NCI-H446 (cell line): ENCODE data around the gene SEC14L3.

Experiments used
- DNase-seq, 2 experiments: peaks; one replicate each; lab custom pipeline; 2025; lab: John Stamatoyannopoulos, UW

The SEC14L3 gene

DNA sequence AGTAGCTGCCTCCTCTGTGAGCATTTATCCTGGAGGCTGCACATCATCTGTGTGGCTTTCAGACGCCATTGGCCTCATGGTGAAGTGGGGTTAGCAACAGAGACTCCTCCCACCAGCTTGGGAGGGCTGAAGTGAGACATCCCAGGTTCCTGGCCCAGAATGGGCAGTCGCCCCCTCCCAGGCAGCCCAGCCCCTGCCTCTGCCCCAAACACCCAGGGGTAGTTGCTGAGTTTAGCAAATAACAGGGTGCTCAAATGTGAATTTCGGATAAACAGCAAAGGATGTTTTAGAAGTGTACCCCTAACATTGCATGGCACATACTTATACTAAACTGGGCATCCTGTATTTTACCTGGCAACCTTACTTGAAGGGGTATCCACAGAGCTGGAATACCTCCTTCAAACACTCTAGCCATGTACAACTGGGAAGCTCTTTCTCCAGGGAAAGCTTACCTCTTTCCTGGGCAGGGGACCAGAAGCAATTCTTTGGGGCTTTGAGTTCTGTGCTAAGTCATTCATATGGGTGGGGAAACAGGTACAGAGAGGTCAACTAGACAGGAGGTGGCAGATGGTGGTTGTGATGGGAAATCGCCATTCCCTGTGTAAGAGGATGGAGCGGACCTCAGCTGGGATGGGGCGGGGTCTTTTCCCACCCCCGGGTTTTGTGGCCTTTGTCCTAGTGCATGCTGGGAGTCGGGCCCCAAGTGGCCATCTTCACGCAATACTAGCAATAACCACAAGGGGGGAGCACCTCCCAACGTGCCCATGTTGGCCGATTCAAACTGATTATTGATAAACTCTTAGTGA is 27.0 kb downstream of the SEC14L3 start:
- peak; percentile 19 to 77 for DNase-seq

DNA sequence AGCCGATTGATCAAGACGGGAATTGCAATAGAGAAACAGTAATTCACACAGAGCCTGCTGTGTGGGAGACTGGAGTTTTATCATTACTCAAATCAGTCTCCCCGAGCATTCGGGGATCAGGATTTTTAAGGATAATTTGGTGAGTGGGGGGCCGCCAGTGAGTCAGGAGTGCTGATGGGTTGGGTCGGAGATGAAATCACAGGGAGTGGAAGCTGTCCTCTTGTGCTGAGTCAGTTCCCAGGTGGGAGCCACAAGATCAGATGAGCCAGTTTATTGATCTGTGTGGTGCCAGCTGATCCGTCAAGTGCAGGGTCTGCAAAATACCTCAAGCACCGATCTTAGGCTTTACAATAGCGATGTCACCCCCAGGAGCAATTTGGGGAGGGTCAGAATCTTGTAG is 30.7 kb downstream of the SEC14L3 start:
- DNase-seq, result no peak

DNA sequence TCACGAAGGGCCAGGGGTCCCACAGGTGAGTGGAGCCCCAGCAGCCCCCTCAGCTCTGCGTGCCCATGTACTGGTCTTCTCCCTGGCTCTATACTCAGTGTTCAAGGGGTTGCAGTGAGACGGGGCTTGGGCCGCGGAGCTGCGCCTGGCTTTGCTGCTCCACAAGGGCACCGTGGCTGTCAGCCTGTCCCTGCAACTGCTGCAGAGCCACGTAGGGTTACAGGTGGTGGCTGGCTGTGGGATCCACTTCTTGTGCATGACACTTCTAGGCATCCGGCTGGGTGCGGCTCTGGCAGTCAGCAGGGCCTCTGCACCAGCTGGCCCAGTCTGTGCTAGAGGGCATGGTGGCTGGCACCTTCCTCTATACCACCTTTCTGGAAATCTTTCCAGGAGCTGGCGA is 32.0 kb downstream of the SEC14L3 start:
- no peak for DNase-seq

DNA sequence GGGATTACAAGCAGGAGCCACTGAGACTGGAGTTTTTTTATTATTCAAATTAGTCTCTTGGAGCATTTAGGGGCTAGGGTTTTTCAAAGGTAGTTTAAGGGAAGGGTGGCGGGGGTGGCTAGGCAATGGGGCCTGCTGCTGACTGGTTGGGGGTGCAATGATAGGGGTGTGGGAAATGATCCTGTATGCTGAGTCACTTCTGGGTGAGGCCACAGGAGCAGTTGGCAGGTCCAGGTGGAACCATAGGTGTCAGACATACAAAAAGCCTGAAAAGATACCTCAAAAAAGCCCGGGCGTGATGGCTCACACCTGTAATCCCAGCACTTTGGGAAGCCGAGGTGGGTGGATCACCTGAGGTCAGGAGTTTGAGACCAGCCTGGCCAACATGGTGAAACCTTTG is 32.6 kb downstream of the SEC14L3 start:
- no peak for DNase-seq

DNA sequence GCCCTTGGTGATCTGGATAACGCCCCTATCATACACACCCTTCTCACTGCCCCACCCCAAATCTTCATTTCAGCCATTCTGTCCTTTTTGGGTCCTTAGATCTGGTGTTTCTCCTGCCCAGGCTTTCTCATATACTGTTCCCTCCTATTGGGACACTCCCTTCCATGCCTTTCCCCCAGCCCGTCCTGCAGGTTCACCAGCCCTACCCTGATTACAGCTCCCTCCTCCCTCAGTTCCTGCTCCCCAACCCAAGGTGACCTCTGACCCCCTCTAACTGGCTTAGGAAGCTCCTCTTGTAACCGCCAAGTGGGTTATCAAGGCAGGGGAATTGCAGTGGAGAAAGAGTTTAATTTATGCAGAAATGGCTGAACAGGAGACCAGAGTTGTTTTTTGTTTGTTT is 33.3 kb downstream of the SEC14L3 start:
- DNase-seq, result no peak

DNA sequence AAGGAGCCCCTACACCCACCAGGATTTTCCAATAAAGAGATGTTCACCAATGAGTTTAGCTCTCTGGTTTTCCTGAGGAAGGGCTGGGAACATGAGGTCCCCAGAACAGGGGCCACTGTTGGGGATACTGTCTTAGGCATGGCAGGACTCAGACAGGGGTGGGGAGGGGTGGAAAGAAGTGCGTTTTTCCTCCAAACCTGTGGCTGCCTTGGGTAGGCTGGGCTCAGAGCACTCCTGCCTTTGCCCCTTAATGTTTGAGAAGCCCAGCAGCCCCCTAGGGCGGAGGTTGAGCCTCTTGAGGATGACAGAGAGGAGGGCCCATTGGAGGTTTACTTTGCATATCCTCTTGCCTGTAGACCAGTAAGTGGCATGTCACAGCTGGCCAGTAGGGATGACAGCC is 35.6 kb downstream of the SEC14L3 start:
- DNase-seq, result no peak

DNA sequence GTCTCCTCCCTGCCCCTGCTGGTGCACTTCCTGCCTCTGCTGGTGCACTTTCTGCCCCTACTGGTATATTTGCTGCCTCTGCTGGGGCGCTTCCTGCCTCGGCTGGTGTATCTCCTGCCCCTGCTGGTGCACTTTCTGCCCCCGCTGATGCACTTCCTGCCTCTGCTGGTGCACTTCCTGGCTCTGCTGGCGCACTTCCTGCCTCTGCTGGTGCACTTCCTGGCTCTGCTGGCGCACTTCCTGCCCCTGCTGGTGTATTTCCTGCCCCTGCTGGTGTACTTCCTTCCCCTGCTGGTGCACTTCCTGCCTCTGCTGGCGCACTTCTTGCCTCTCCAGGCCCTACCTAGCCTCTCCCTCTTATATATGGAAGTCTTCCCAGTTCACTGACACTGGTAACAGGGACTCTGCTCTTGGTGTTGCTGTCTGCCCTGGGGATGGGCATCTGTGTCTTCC is 36.1 kb downstream of the SEC14L3 start:
- no peak for DNase-seq

DNA sequence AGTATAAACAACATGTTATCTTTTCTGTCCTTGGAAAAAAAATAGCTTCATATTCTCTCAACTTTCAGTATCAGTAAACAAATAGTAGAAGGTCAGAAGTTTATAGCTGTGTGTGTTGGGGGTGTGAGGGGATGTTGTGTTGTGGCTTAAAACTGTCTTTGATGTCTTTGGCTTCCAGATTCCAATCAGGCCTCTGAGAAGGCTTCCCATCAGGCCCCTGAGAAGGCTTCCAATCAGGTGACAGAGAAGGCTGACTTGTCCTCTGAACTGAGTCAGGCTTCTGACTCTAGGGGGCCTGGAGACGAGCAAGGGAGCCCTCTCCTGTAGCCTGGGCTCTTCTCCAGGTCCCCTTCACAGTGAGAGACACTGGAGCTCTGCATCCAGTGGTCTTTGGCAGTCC is 37.0 kb downstream of the SEC14L3 start:
- no peak for DNase-seq

DNA sequence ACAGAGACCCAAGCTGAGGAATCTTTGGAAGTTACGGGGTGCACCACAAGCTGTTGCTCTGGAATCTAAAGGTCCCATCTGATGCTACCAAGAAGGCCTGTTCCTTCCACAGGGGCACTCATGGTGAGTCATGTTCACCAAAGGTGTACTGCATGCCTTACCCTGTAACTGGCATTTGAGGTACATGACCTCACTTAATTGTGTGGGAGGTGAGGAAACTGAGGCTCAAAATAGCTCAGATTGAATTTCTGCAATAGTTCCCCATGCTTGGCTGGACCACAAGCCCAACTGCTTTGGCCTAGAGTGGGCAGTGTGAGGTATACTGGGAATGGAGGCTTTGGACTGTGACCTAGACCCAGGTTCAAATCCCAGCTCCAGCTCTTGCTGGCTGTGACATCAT is 38.0 kb downstream of the SEC14L3 start:
- no peak for DNase-seq

DNA sequence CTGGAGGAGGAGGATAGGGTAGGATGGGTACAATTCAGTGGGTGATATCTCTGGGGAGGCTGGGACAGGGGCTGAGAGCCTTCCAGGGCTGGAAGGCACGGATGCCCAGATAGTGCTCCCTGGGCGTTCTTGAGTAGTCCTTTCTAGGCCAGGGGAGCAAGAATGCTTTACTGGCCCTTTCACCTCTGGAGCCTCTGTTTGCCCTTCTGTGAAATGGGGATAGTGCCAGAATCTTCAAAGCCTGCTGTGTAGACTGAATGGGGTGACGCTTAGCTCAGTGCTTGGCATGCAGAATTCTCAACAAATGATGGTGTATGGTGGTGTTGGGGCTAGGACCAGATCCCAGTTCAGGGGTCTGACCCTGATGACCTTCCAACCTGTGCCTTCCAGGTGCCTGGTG is 38.6 kb downstream of the SEC14L3 start:
- DNase-seq, result no peak

DNA sequence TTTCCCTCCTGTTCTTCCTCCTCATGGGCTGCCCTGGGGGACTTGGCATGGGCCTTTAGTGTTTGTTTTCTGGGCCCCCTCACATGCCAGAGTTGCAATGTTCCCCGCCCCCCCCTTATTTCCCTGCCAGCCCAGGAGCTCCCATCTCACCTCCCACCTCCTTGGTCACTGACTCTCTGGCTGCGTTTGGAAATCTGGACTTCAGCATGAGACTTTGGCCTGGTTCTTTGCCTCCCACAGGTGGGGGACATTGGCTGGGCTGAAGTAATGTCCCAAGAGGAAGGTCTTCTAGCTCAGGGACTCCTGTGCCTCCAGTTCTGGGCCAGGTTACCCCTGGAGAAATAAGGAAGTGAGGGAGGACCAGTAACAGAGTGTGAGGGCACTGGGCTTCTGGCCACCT is 39.3 kb downstream of the SEC14L3 start:
- no peak for DNase-seq

DNA sequence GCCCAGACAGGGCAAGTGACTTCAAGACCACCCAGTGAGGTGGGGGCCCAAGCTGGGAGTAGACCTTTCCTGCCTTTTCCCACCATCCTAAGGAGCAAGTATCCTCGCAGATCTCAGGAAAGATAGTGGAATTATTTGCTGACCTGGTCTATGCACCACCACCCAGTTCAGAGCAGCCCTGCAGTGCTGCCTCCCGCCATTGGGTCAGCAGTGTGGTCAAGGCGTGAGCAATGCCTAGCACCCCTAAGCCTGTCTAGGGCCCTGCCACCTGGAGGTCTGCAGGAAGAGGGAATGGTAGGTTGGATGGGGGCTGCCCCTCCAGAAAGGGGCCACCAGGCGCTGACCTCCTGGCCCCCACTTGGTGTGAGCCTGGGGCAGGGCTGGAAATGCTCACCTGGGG is 39.7 kb downstream of the SEC14L3 start:
- DNase-seq, result no peak

DNA sequence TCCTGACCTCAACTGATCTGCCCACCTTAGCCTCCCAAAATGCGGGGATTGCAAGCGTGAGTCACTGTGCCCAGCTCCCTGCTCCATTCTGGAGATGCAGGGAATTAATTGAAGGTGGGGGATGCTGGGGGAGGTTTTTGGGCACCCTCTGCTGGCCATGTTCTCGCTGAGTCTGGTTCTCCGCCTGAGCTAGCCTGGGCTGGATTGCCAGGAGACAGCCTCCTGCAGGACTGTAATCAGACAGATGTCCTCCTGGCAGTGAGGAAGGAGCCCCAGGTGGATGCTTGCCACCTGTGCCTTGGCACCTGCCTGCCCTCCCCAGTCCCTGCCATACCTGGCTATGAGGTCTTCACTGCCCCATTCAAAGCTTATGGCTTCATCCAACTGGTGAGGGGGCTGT is 40.9 kb downstream of the SEC14L3 start:
- DNase-seq, result no peak

DNA sequence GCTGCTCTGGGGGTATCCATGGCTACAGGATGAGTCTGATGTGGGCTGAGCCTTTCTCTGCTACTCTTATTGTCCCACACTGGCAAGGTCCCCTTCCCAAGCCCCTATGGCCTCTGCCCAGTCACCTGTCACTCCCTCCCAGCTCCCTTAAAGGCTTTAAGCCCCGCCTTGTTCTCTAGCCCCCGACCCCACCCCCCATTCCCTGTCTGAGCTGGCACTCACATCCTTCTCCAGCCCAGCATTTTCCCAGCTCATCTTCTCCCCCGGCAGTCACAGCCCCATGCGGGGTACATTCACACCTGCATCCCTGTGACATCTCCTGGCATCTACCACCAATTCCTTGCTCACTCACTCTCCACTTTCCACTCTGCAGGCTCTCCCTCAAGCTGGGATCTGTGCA is 41.9 kb downstream of the SEC14L3 start:
- no peak for DNase-seq

DNA sequence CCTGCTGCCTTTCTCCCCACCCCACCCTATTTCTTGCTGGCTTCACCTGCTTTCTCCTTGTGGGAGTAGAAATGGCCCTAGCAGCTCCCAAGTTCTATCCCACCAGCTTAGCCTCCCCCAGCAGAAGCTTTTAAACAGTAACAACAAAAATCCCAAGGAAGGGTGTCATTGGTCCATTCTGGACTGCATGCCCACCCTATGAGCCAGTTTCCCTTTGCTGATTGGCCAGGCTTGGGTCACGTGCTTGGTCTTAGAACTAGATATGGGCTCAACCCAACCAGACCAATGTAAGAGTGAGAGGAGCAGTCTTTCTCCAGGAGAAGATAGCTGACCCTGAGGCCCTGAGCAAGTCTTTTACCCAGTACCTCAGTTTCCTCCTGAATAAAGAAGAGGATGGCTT is 43.9 kb downstream of the SEC14L3 start:
- DNase-seq, result no peak

DNA sequence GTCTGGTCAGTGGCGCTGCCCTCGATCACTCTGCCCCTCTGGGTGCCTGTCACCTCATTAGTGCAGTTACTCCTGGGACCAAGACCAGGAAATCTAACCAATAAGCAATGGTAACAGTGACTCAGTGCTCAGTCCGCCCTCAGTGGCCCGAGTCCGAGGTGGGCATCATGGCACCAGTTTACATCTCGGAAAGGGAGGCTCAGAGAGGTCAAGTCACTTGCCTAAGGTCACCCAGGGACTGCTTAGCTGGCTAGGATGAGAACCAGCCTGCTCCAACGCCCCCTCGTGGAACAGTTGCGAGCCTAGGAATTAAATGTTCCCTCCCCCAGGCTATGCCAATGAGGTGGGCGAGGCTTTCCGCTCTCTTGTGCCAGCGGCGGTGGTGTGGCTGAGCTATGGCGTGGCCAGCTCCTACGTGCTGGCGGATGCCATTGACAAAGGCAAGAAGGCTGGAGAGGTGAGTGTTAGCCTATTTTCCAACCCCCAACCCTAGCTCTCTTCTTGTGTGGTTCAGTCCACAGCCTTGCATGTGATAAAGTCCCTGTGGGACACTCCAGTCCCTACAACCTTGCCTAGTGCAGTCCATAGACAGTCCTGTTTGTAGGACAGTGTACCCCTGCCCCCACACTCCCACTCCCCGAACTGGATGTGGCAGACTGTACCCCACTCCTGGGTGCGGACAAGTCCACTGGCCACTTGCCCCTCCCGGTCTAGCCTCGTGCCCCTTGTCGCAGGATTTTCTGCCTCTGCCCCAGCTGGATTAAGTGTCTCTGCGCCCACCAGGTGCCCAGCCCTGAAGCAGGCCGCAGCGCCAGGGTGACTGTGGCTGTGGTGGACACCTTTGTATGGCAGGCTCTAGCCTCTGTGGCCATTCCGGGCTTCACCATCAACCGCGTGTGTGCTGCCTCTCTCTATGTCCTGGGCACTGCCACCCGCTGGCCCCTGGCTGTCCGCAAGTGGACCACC is 45.1 kb downstream of the SEC14L3 start:
- peak; percentile 19 to 69 for DNase-seq

DNA sequence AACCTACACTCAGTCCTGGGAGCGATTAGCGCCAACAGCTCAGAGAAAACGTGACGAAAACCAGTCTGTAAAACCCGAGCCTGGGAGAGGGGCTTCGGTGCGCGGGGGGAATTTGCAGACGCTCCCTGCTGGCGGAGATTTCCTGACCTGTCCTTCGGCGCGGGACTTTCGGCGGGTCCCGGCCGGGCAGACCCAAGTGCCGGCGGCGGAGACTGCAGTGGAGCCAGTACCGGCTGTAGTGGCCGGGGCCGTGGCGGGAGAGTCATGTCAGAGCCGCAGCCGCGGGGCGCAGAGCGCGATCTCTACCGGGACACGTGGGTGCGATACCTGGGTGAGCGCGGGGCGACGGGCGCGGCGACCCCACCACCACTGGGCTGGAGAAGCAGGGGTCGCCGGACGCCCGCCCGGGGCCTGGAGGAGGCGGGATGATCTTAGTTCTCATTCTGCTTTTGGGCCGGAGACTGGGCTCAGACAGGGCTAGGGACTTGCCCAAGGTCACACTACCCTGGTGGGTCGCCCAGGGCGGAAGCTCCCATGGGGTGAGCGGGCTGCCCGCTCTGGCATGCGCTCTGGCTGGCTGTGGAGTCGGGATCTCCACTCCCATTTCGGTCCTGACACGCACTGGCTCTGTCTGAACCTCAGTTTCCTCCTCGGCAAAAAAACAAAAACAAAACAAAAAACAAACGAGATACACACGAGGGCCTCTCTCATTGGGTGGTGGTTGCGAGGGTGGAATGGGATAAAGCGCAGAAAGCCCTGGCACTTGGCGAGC is 46.0 kb downstream of the SEC14L3 start, which contains the start of gene MTFP1:
Gene MTFP1 (plus strand): TSS at position 153 of the 772 bp plus-strand sequence. CDS start 112 bp downstream, at position 265.
- peak in 1 of 2 experiments; percentile 80 for DNase-seq

DNA sequence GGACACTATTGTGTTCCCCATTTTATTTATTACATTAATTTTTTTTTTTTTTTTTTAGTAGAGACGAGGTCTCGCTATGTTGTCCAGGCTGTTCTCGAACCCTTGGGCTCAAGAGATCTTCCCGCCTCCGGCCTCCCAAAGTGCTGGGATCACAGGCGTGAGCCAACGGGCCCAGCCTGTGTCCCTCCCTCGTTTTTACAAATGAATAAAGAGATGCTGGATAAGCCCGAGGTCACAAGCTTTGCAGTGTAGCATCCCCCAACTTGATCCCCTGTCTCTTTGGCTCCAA is 46.5 kb downstream of the SEC14L3 start:
- DNase-seq, result peak in 1 of 2 experiments; percentile 50

DNA sequence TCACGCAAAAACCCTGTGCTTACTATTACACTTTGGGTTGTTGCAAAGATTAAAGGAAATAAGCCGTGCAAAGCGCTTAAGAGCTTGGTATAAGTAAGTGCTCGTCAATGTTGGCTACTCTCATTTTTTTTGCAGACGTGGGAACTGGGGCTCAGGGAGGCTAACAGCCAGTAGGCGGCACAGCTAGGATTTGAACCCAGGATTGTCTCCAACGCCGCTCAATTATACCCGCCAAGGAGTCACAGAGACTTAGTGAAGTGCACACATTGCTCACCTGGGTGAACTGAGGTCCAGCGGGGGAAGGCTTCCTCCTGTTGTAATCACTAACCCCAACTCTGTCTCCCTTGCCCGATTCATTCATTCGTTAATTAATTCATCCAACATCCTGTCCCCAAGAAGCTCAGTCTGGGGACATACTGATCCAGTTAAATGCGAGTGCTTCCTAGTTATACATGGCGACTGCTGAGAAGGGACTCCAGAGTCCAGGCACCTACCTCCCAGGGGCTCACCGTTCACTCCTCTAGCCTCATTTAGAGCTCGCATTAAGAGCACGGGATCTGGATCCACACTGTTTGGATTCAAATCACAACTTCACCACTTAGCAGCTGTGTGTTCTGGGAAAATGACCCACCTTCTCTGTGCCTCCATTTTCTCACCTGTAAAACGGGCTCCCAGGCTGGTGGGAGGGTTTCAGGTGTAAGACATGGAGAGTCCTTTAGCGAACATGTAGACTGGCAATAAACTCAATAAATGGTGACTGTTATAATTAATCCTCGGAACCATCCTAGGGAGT is 47.1 kb downstream of the SEC14L3 start:
- DNase-seq, result peak in 1 of 2 experiments; percentile 21

DNA sequence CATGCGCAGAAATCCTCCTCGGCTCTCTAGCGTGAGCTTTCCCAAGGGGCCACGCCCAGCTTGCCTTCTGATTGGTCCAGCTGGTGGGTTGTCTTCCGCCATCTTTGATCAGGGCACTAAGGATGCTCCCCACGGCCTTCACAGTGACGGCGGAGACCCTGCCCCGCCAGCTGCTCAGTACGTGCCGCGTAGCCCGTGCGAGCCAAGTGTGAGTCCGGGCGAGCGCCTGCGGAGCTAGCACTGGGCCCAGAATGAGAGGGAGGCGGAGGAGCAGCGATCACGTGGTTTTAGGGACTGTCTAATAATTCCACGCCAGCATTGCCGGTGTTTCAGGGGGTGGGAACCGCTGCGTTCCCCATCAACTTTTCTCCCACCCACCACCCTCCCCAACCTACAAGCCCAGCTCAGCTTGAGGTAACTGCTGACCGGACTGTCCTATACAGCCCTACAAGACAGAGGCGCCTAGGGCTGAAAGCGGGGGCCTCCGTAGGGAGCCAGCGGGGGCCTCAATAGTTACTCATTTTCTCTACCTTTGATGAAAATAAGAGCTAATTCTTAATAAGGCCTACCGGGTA is 47.8 kb downstream of the SEC14L3 start:
- DNase-seq, result peak; percentile 99 to 100
